ENCODE measurements around the gene IVL.

DNA sequence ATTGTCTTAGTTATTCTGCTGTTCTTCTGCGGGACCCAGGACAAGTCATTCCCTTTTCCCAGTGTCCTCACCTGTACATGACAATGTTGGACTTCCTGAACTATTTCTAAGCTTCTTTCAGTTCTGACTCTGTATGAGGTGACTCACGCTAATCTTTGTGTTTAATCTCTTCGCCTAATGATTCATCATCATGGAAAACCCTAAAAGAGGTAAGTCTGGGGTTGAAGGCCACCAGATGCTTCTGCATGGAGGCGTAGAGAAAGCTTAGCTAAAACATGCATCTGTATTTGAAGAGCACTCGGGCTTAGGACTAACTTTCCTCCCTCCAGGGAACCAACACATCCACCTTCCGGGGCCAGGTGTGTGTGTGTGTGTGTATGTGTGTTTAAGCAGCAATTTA, 46.1 kb downstream of the IVL start:
- TF ChIP-seq, protein P1, sequence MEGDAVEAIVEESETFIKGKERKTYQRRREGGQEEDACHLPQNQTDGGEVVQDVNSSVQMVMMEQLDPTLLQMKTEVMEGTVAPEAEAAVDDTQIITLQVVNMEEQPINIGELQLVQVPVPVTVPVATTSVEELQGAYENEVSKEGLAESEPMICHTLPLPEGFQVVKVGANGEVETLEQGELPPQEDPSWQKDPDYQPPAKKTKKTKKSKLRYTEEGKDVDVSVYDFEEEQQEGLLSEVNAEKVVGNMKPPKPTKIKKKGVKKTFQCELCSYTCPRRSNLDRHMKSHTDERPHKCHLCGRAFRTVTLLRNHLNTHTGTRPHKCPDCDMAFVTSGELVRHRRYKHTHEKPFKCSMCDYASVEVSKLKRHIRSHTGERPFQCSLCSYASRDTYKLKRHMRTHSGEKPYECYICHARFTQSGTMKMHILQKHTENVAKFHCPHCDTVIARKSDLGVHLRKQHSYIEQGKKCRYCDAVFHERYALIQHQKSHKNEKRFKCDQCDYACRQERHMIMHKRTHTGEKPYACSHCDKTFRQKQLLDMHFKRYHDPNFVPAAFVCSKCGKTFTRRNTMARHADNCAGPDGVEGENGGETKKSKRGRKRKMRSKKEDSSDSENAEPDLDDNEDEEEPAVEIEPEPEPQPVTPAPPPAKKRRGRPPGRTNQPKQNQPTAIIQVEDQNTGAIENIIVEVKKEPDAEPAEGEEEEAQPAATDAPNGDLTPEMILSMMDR (IDR thresholded peaks at IDR 0.05), result no peak
- TF ChIP-seq POLR2A (IDR thresholded peaks at IDR 0.05) (no peak), POLR2AphosphoS5 (IDR thresholded peaks at IDR 0.05) (no peak)
